H9 (cell line): ENCODE measurements around the gene TXNRD1. TPM values are rescaled to one million over a fixed set of nuclear protein-coding genes. Genes with fewer than 3 reads are reported as not detected.

ENCODE experiments used
- DNase-seq: peaks from one replicate; pipeline ENCODE4 v3.0.0-alpha.2; 2017
- H2AFZ ChIP-seq: one replicate; pipeline ENCODE4 v1.6.1; 2013; ENCODE audit warnings: mild to moderate bottlenecking, low read length, control low read depth, moderate library complexity
- H2AK5ac ChIP-seq: 2 replicates; pipeline ENCODE4 v1.6.1; 2013; ENCODE audit warnings: low read length, control low read depth, mixed read lengths; ENCODE audit not compliant: insufficient read length
- H2BK120ac ChIP-seq: one replicate; pipeline ENCODE4 v1.6.1; 2013; ENCODE audit warnings: low read depth, mild to moderate bottlenecking, low read length, control low read depth, inconsistent platforms; ENCODE audit not compliant: poor library complexity, severe bottlenecking
- H2BK12ac ChIP-seq: 2 replicates; pipeline ENCODE4 v1.6.1; 2013; ENCODE audit warnings: low read length, control low read depth, mixed read lengths, low read depth; ENCODE audit not compliant: insufficient read length
- H2BK15ac ChIP-seq: 2 replicates; pipeline ENCODE4 v1.6.1; 2013; ENCODE audit warnings: low read depth, low read length, control low read depth
- H2BK20ac ChIP-seq: one replicate; pipeline ENCODE4 v1.6.1; 2013; ENCODE audit warnings: low read depth, mild to moderate bottlenecking, low read length, control low read depth, inconsistent platforms; ENCODE audit not compliant: poor library complexity, severe bottlenecking
- H2BK5ac ChIP-seq: 2 replicates; pipeline ENCODE4 v1.6.1; 2013; ENCODE audit warnings: low read length, control low read depth, mixed read lengths; ENCODE audit not compliant: insufficient read length
- H3K14ac ChIP-seq: 2 replicates; pipeline ENCODE4 v1.6.1; 2013; ENCODE audit warnings: low read length, control low read depth; ENCODE audit not compliant: insufficient read depth
- H3K18ac ChIP-seq: 2 replicates; pipeline ENCODE4 v1.6.1; 2013; ENCODE audit warnings: low read depth, mild to moderate bottlenecking, mixed read lengths, low read length, control low read depth; ENCODE audit not compliant: insufficient read length
- H3K23ac ChIP-seq: 2 replicates; pipeline ENCODE4 v1.6.1; 2013; ENCODE audit warnings: low read length, control low read depth, mixed read lengths, low read depth; ENCODE audit not compliant: insufficient read length
- H3K23me2 ChIP-seq: 2 replicates; pipeline ENCODE4 v1.6.1; 2013; ENCODE audit warnings: low read depth, mild to moderate bottlenecking, mixed read lengths, low read length, control low read depth; ENCODE audit not compliant: insufficient read length, poor library complexity, severe bottlenecking
- H3K27ac ChIP-seq: 2 replicates; pipeline ENCODE4 v1.5.1; 2013; ENCODE audit warnings: low read length, control low read depth, mixed read lengths, low read depth; ENCODE audit not compliant: insufficient read length
- H3K27me3 ChIP-seq: 2 replicates; pipeline ENCODE4 v1.6.1; 2013; ENCODE audit warnings: low read length, control low read depth, inconsistent platforms; ENCODE audit not compliant: insufficient read depth
- H3K4ac ChIP-seq: 2 replicates; pipeline ENCODE4 v1.6.1; 2013; ENCODE audit warnings: low read depth, mild to moderate bottlenecking, control low read depth, inconsistent platforms, low read length, moderate library complexity
- H3K4me1 ChIP-seq: 2 replicates; pipeline ENCODE4 v1.6.1; 2013; ENCODE audit warnings: low read length, control low read depth, inconsistent platforms; ENCODE audit not compliant: insufficient read depth
- H3K4me2 ChIP-seq: 2 replicates; pipeline ENCODE4 v1.6.1; 2013; ENCODE audit warnings: low read length, control low read depth, mixed read lengths; ENCODE audit not compliant: insufficient read length, insufficient read depth
- H3K56ac ChIP-seq: 2 replicates; pipeline ENCODE4 v1.6.1; 2013; ENCODE audit warnings: low read depth, mild to moderate bottlenecking, mixed read lengths, low read length, control low read depth; ENCODE audit not compliant: insufficient read length
- H3K79me1 ChIP-seq: 2 replicates; pipeline ENCODE4 v1.6.1; 2013; ENCODE audit warnings: low read depth, mild to moderate bottlenecking, moderate library complexity, low read length, control low read depth, inconsistent platforms; ENCODE audit not compliant: insufficient read depth, poor library complexity, severe bottlenecking
- H3K79me2 ChIP-seq: 2 replicates; pipeline ENCODE4 v1.6.1; 2013; ENCODE audit warnings: low read length, control low read depth, inconsistent platforms; ENCODE audit not compliant: insufficient read depth
- H3K9ac ChIP-seq: 2 replicates; pipeline ENCODE4 v1.6.1; 2013; ENCODE audit warnings: low read length, control low read depth, mixed read lengths; ENCODE audit not compliant: insufficient read length; ENCODE audit errors: extremely low read depth
- H3K9me3 ChIP-seq: one replicate; pipeline ENCODE4 v1.6.1; 2013; ENCODE audit warnings: low read depth, low read length, inconsistent platforms; ENCODE audit not compliant: control insufficient read depth
- H3T11ph ChIP-seq: one replicate; pipeline ENCODE4 v1.6.1; 2013; ENCODE audit warnings: mild to moderate bottlenecking, low read length, control low read depth, inconsistent platforms
- H4K20me1 ChIP-seq: one replicate; pipeline ENCODE4 v1.6.1; 2013; ENCODE audit not compliant: control insufficient read depth, insufficient read length, insufficient read depth
- H4K5ac ChIP-seq: 2 replicates; pipeline ENCODE4 v1.6.1; 2013; ENCODE audit warnings: low read depth, mild to moderate bottlenecking, mixed read lengths, low read length, control low read depth; ENCODE audit not compliant: insufficient read length
- H4K8ac ChIP-seq: replicated peaks from 2 replicates; pipeline ENCODE4 v1.6.1; 2013; ENCODE audit warnings: low read length, control low read depth, mixed read lengths, low read depth; ENCODE audit not compliant: insufficient read length
- H4K91ac ChIP-seq: 2 replicates; pipeline ENCODE4 v1.6.1; 2013; ENCODE audit warnings: low read depth, mild to moderate bottlenecking, moderate library complexity, mixed read lengths, low read length, control low read depth; ENCODE audit not compliant: insufficient read length
- H3K27ac Mint-ChIP-seq, 3 experiments: 2 replicates in 2 of 3; 3 replicates in 1 of 3; pipeline ENCODE4 v1.8.0; 2020 to 2021; ENCODE audit warnings: mixed read lengths in 3 of 3, mild to moderate bottlenecking in 1 of 3, moderate library complexity in 1 of 3
- H3K27me3 Mint-ChIP-seq: 2 replicates; pipeline ENCODE4 v1.8.0; 2021; ENCODE audit warnings: low read depth, mild to moderate bottlenecking, moderate library complexity, mixed read lengths
- H3K36me3 Mint-ChIP-seq, 3 experiments: 2 replicates in 2 of 3; 3 replicates in 1 of 3; pipeline ENCODE4 v1.8.0; 2020 to 2021; ENCODE audit warnings: low read depth in 3 of 3, mixed read lengths in 3 of 3; ENCODE audit not compliant: insufficient read depth in 1 of 3
- H3K4me1 Mint-ChIP-seq, 2 experiments: 2 replicates each; pipeline ENCODE4 v1.8.0; 2020; ENCODE audit warnings: mixed read lengths in 2 of 2
- H3K4me3 Mint-ChIP-seq, 2 experiments: 2 replicates in 1 of 2; 3 replicates in 1 of 2; pipeline ENCODE4 v1.8.0; 2020 to 2021; ENCODE audit warnings: mild to moderate bottlenecking in 2 of 2, mixed read lengths in 2 of 2, moderate library complexity in 1 of 2
- H3K9me3 Mint-ChIP-seq, 2 experiments: 2 replicates in 1 of 2; 3 replicates in 1 of 2; pipeline ENCODE4 v1.8.0; 2020; ENCODE audit warnings: mild to moderate bottlenecking in 2 of 2, mixed read lengths in 2 of 2, moderate library complexity in 1 of 2
- whole genome bisulfite sequencing: extraction: QIAGEN DNeasy Blood & Tissue Kit; methylation state at CpG from one replicate; pipeline ENCODE4 v1.1.7; 2013; ENCODE audit warnings: missing lambda C conversion rate, low lambda C conversion rate, mixed read lengths; ENCODE audit not compliant: insufficient read length; ENCODE audit errors: extremely low coverage; 5-methylcytosine and 5-hydroxymethylcytosine counted together
- total RNA-seq: library from RNA; stranded (reverse); gene quantifications from 2 replicates; pipeline ENCODE4 v1.2.1, GENCODE V29; 2021
- TF ChIP-seq, protein P1 (sequence below): fragments of 200-600 bp; sonication (generic); conservative IDR thresholded peaks from 3 replicates; pipeline ENCODE4 v1.8.0; 2021; ENCODE audit warnings: antibody characterized with exemption, mild to moderate bottlenecking

The TXNRD1 gene
- total RNA-seq, 1 experiment from 2014 or later, result 100 TPM

DNA sequence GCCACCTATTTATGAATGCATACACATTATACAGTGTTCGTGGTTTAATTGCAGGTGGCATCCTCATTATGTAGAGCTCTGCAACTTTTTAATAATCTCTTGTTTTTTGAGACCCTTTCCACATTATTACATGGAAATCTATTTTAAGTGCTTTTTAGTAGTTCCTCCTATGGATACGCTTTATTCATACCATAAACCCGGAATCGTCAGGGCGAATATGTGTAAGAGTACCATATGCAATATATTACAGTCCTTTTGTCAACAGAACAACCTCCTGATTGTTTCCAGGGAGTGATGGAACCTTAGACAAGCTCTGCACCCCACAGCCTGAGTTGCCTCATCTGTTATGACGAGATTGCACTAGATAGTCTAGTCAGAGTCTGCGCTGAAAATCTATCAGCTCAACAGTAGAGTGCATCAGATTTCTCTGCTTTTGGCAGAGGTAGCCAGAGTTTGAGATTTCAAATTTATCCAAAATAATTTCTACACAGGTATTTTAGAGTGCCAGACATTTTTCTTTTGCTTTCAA, 121.5 kb downstream of the TXNRD1 start:
- Histone ChIP-seq H2AK5ac (no peak overlapping the region), H3K18ac (no peak overlapping the region), H3K9me3 (no peaks in the 10 kb centered on the region), H4K8ac (no peak overlapping the region), H3K4me1 (no peaks in the 10 kb centered on the region), H3K79me1 (no peaks in the 10 kb centered on the region), H3K56ac (no peak overlapping the region), H3K23me2 (no peaks in the 10 kb centered on the region), H2AFZ (no peak overlapping the region), H4K20me1 (no peaks in the 10 kb centered on the region), H3K27me3 (no peaks in the 10 kb centered on the region), H2BK12ac (no peak overlapping the region), H4K5ac (no peak overlapping the region), H3T11ph (no peak overlapping the region), H2BK15ac (no peak overlapping the region), H4K91ac (no peak overlapping the region), H3K4me2 (no peak overlapping the region), H2BK20ac (no peak overlapping the region), H3K14ac (no peak overlapping the region), H3K4ac (no peak overlapping the region), H3K9ac (no peak overlapping the region), H3K79me2 (no peaks in the 10 kb centered on the region), H3K23ac (no peak overlapping the region), H2BK120ac (no peak overlapping the region), H3K27ac (no peak overlapping the region), H2BK5ac (no peak overlapping the region)
- no CpG with 5 or more reads among the region's 7 CpGs for WGBS
- H3K4me1 Mint-ChIP-seq, result peaks cover under 1 to 3% of the 10 kb centered on the region in 2 experiments; a peak in 3 of 4 replicates
- no peak for DNase-seq
- H3K36me3 Mint-ChIP-seq, result peaks cover 31 to 61% (median 53%) of the 10 kb centered on the region in 3 experiments; a peak in 6 of 7 replicates
- no peaks in the 10 kb centered on the region for H3K9me3 Mint-ChIP-seq
- H3K27me3 Mint-ChIP-seq, result no peaks in the 10 kb centered on the region
- TF ChIP-seq, protein P1, sequence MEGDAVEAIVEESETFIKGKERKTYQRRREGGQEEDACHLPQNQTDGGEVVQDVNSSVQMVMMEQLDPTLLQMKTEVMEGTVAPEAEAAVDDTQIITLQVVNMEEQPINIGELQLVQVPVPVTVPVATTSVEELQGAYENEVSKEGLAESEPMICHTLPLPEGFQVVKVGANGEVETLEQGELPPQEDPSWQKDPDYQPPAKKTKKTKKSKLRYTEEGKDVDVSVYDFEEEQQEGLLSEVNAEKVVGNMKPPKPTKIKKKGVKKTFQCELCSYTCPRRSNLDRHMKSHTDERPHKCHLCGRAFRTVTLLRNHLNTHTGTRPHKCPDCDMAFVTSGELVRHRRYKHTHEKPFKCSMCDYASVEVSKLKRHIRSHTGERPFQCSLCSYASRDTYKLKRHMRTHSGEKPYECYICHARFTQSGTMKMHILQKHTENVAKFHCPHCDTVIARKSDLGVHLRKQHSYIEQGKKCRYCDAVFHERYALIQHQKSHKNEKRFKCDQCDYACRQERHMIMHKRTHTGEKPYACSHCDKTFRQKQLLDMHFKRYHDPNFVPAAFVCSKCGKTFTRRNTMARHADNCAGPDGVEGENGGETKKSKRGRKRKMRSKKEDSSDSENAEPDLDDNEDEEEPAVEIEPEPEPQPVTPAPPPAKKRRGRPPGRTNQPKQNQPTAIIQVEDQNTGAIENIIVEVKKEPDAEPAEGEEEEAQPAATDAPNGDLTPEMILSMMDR, result no peak
- no peak overlapping the region for H3K27ac Mint-ChIP-seq
- no peak overlapping the region for H3K4me3 Mint-ChIP-seq
